ENCODE results near the gene REG1A.

Gene REG1A

DNA sequence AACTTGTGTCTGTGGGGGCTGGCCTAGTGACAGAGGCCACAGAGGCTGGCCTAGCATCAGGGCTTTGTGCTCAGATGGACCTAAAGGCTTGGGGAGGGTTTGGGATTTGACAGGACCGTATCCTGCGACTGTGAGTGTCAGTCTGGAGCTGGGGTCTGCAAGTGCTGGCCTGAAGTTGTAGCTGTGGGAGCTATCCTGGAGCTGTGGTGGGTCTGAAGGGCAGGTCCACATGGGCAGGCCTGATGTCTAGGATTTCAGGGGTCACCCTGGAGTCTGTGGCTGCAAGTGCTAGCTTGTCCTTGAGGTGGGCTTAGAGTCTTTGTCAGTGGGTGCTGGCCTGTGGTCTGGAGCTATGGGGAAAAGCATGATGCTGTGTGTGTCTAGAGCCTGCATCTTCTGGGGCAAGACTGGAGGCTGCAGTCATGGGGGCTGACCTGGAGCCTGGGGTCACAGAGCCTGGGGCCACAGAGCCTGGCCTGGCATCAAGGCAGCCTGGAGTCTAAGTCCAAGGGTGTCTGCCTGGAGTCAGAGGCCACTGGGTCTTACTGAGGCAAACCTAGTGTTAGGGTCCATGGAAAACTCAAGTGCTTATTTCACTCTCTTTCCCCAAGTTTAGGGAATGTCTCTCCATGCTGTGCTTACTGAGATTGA is 35.7 kb downstream of the REG1A start:
- TF ChIP-seq, protein P1, sequence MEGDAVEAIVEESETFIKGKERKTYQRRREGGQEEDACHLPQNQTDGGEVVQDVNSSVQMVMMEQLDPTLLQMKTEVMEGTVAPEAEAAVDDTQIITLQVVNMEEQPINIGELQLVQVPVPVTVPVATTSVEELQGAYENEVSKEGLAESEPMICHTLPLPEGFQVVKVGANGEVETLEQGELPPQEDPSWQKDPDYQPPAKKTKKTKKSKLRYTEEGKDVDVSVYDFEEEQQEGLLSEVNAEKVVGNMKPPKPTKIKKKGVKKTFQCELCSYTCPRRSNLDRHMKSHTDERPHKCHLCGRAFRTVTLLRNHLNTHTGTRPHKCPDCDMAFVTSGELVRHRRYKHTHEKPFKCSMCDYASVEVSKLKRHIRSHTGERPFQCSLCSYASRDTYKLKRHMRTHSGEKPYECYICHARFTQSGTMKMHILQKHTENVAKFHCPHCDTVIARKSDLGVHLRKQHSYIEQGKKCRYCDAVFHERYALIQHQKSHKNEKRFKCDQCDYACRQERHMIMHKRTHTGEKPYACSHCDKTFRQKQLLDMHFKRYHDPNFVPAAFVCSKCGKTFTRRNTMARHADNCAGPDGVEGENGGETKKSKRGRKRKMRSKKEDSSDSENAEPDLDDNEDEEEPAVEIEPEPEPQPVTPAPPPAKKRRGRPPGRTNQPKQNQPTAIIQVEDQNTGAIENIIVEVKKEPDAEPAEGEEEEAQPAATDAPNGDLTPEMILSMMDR (conservative IDR thresholded peaks at IDR 0.05; ENCODE audit: low read depth, low read length), result no peak
- no peak for DNase-seq (ENCODE audit: low read depth)

DNA sequence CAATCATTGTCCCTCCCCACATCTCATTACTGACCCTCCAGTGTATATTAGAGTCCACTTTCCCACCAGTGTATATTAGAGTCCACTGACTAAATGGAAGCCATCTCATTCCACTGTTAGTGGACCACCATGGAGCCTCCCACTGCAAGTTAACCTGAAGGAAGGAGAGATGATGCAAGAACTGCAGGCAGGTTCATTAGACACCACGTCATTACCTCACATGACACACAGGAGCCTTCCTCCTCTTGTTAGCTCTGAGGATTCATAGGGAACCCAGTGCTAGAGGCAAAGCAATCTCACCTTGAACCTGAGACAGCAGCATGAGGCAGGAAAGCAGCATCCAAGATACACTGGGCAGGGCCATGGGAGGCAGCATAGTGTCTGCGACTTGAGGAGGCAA is 38.7 kb downstream of the REG1A start:
- H3K4me3 ChIP-seq (ENCODE audit: low read length), result no peak overlapping the region
- TF ChIP-seq, protein P1 (conservative IDR thresholded peaks at IDR 0.05; ENCODE audit: low read depth, low read length), result no peak
- no peak for DNase-seq (ENCODE audit: low read depth)

More for the DNA sequence above, 35.7 kb downstream of the REG1A start:
- H3K4me3 ChIP-seq (ENCODE audit: low read length), result no peak overlapping the region

DNA sequence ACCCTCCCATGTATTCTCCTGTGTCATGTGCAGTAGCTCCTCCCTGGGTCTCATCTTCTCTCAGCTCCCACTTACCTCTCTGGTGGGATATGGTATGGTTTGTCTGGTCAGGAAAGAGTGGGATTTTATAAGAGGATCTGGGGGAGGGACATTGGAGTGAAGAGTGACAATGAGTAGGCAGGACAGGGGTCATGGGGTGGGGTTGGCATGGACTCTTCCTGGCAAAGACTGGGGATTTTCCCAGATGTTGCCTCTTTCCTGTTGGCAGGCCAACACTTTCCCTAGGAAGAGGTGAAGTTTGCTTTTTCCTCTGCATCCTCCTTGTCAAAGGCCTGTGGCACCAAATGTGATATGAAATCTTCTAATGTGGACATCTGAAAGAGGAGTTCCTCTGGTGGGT is 39.4 kb downstream of the REG1A start, which contains the start of gene REG3A:
TSS of gene REG3A (minus strand) at position 101 of the 400 bp plus-strand sequence. CDS start 348 bp downstream, outside the sequence.
- TF ChIP-seq, protein P1 (conservative IDR thresholded peaks at IDR 0.05; ENCODE audit: low read depth, low read length), result no peak
- DNase-seq (ENCODE audit: low read depth), result no peak
- no peak within 1 kb of the TSS for H3K4me3 ChIP-seq (ENCODE audit: low read length)

DNA sequence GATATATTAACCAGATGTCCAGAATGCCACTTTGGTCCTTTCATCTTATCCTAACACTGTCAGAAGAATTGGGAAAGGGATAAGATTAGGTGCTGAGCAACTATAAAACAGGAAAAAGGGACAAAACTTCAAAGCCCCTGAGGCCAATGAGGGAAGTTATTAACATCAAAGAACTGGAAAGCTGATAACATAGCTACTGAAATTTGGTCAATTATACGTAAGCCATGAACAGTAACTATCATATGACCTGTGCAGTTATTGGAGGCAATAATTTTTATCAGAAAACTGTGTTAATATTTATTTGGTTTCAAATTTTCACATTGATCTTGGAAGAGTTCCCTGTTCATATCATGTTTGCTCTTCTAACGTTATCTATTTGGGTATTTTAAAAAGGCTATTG is 41.8 kb downstream of the REG1A start:
- no peak for DNase-seq (ENCODE audit: low read depth)
- no peak overlapping the region for H3K4me3 ChIP-seq (ENCODE audit: low read length)
- TF ChIP-seq, protein P1 (conservative IDR thresholded peaks at IDR 0.05; ENCODE audit: low read depth, low read length), result no peak

DNA sequence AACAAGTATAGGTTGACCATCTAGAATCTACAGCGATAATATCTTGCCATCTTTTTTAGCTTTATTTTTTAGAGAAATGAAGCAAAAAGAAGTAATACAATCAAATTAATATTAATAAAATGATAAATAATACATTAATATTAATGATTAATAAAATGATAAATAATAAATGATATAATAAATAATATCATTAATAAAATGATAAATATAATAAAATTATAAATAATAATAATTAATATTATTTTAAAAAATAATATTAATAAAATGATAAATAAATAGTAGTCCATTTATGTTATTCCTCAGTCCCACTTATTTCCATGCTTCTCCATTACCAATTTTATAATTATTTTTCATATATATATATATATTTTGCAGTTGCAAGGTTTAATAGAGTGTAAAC is 42.5 kb downstream of the REG1A start:
- no peak overlapping the region for H3K4me3 ChIP-seq (ENCODE audit: low read length)
- no peak for DNase-seq (ENCODE audit: low read depth)
- TF ChIP-seq, protein P1 (conservative IDR thresholded peaks at IDR 0.05; ENCODE audit: low read depth, low read length), result no peak

DNA sequence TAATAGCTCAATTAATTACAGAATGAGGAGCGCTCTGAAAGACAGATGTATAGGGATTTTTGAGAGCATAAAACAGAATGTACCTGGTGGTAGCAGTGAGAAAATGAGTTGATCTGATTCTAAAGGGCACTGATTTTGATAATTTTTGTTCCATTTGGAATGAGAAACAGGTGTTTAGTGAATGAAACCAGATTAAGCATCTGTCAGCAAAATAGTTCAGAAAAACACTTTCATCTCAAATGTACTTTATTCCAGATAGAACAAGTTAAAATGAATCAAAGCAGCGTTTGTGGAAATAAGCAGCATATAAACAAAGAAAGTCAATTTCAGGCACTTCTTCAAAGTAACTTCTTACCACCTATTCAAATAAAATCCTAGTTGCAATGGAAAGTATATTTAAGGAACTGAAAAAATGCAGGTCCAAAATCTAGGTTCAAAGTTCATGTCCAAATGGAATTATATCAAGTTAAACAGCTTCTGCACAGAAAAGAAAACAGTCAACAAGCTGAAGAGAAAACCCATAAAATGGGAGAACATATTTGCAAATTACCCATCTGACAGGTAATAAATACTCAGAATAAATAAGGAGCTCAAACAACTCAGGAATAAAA is 51.2 kb downstream of the REG1A start:
- no peak for DNase-seq (ENCODE audit: low read depth)
- H3K4me3 ChIP-seq (ENCODE audit: low read length), result no peak overlapping the region
- TF ChIP-seq, protein P1 (conservative IDR thresholded peaks at IDR 0.05; ENCODE audit: low read depth, low read length), result no peak

All from retinal pigment epithelial cell (primary cell).